ENCODE measurements around the gene ZNF639.

ZNF639 gene

DNA sequence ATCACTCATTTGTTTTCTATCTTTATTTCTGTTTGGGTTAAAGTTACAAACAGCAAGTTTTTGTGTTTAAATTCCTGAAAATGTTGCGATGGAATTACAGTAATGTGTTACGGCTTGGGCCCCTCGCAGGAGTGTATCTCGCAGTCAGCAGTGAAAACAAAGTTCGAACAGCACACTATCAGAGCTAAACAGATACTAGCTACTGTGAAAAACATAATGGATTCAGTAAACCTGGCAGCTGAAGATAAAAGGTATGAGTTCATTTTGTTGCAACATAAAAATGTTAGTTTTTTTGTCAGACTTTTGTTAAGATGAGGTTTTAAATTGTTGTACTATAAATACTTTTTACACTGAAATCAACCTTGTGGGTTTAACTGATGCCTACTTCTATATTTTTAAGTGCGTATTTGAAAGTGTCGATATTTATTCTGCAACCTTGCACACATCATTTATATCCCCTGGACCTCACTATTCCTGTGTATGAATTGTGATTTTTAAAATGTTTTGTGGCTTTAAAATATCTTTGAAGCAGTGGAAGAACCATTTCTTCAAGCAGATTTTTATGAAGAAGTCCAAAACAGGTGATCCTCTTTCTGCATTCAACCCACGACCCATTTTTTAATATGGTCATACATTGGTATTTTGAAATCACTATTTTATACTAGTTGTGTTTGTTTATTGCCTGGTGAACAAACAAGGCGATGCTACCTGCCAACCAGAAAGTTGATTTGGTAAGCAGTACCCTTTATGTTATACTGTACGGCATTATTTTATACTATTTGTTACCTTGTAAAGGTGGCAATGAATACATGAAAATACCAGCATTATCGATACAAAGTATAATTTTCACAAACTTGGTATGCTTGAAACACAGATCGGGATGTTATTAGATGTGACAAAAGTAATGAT lies 52.5 kb downstream of the ZNF639 start:
- H3K27ac ChIP-seq: no peak overlapping the region

DNA sequence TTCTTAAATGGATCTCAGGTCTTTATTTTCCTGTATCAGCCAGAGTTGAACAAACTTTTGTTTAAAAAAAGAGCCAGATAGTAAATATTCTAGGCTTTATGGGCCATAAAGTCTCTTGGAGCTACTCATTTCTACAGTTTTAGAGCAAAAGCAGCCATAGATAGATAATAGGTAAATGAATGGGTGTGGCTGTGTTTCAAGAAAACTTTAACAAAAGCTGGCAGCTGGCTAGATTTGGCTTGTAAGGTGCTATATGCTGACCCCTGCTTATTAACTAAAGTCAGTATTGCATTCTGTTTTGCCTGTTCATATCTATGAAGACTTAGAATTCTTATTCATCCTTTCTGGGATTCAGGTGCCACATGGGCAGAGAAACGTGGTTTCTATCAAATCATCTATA lies 53.6 kb downstream of the ZNF639 start:
- H3K27ac ChIP-seq: no peak overlapping the region
- TF ChIP-seq, protein P1, sequence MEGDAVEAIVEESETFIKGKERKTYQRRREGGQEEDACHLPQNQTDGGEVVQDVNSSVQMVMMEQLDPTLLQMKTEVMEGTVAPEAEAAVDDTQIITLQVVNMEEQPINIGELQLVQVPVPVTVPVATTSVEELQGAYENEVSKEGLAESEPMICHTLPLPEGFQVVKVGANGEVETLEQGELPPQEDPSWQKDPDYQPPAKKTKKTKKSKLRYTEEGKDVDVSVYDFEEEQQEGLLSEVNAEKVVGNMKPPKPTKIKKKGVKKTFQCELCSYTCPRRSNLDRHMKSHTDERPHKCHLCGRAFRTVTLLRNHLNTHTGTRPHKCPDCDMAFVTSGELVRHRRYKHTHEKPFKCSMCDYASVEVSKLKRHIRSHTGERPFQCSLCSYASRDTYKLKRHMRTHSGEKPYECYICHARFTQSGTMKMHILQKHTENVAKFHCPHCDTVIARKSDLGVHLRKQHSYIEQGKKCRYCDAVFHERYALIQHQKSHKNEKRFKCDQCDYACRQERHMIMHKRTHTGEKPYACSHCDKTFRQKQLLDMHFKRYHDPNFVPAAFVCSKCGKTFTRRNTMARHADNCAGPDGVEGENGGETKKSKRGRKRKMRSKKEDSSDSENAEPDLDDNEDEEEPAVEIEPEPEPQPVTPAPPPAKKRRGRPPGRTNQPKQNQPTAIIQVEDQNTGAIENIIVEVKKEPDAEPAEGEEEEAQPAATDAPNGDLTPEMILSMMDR (conservative IDR thresholded peaks at IDR 0.05): no peak
- no peak for TF ChIP-seq ZFX (IDR thresholded peaks at IDR 0.05)

More for the DNA sequence above, 52.5 kb downstream of the ZNF639 start:
- TF ChIP-seq, protein P1 (conservative IDR thresholded peaks at IDR 0.05): no peak
- TF ChIP-seq ZFX (IDR thresholded peaks at IDR 0.05): no peak
